ENCODE data around the gene CCDC141. TPM values are rescaled to one million over a fixed set of nuclear protein-coding genes. Genes with fewer than 3 reads are reported as not detected.
"Not testable (repeated sequence)": the region's sequence is repeated elsewhere in the genome, so short reads cannot be mapped to it uniquely, and the experiment has no call there.

CCDC141 gene
- total and polyA plus RNA-seq, 3 experiments from 2014 or later, result 1.6 to 3.9 (median 2.1) TPM

DNA sequence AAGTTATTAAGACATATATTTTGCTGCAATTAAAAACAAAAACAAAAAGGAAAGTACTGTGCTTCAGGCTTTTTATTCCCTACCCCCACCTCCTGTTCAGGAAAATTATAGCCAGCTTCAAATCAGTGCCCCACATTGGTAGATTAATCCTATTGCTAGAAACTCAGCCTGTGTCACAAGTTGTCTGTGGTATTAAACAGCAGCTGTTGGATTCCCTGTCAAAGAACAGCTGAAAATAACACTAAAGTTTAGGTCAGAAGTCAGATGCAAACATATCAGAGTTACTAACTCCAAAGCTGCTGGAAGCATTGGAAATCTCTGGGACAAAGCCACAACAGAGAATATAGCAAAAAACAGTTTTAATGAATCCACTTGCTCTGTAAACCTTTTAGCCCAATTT, 818 bp upstream of the CCDC141 start:
- ChIA-PET POLR2A (no interaction called here), CTCF (no interaction called here)
- Mint-ChIP-seq H3K4me1 (peaks cover 22 to 48% (median 39%) of the 10 kb centered on the region in 3 donors), H3K9me3 (peaks cover 0 to 4% (median 0%) of the 10 kb centered on the region in 5 donors), H3K4me3 (peak overlapping the region in 4 of 7 donors; percentile 5 to 43 (median 26)), H3K36me3 (peaks cover 0 to 2% (median 0%) of the 10 kb centered on the region in 3 donors), H3K27me3 (peaks cover 0 to 3% of the 10 kb centered on the region in 2 donors), H3K27ac (no peak overlapping the region)
- no peaks in the 10 kb centered on the region for H3K27me3 ChIP-seq (ENCODE audit: insufficient read depth, low read length, poor library complexity, severe bottlenecking)
- H3K27ac ChIP-seq (ENCODE audit: low read depth, low read length), result no peak overlapping the region
- H3K4me1 ChIP-seq (ENCODE audit: insufficient read depth, low read length), result peaks cover 19% of the 10 kb centered on the region
- no peaks in the 10 kb centered on the region for H3K9me3 ChIP-seq (ENCODE audit: low read length)
- no peak overlapping the region for H3K4me3 ChIP-seq (ENCODE audit: low read length)
- no peak for DNase-seq
- H3K36me3 ChIP-seq (ENCODE audit: insufficient read depth, low read length), result no peaks in the 10 kb centered on the region

DNA sequence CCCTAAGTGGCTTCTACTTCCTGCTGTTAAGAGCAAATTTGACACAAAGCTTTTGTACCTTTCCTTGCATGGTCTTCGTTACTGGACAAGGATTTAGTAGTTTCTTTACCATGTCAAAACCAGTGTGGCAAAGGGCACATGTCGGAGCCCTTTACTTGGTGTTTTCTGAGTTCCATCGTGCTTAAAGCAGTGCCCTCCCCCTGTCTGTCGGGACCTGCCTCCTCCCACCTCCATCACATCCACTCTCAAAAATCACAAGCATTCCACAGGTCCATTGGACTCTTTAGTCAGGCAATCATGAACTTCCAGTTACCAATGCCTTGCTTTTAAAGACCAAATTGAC, 763 bp downstream of the CCDC141 start:
- ChIA-PET POLR2A (interaction anchor here (0.6 to 1.2 kb wide), 2 partner anchors 17 to 68 kb away, joined by 4 read pairs; no protein-coding TSS in a partner anchor), CTCF (interaction anchor here (0.8 kb wide), 1 partner anchor 29 kb away, joined by 4 read pairs; no protein-coding TSS in a partner anchor)
- peaks cover 0 to 6% (median 0%) of the 10 kb centered on the region in 5 donors for H3K9me3 Mint-ChIP-seq
- Histone ChIP-seq H3K9me3 (ENCODE audit: low read length) (no peaks in the 10 kb centered on the region), H3K4me1 (ENCODE audit: insufficient read depth, low read length) (peaks cover 24% of the 10 kb centered on the region), H3K27ac (ENCODE audit: low read depth, low read length) (no peak overlapping the region), H3K36me3 (ENCODE audit: insufficient read depth, low read length) (no peaks in the 10 kb centered on the region), H3K4me3 (ENCODE audit: low read length) (peak overlapping the region; percentile 62), H3K27me3 (ENCODE audit: insufficient read depth, low read length, poor library complexity, severe bottlenecking) (no peaks in the 10 kb centered on the region)
- H3K4me1 Mint-ChIP-seq, result peaks cover 30 to 61% (median 49%) of the 10 kb centered on the region in 3 donors
- peak overlapping the region; percentile 82 to 92 (median 88) for H3K4me3 Mint-ChIP-seq
- H3K27me3 Mint-ChIP-seq, result peaks cover 0 to 1% of the 10 kb centered on the region in 2 donors
- peak in 2 of 5 donors; percentile 7 to 29 for DNase-seq
- peaks cover 0 to 3% (median 0%) of the 10 kb centered on the region in 3 donors for H3K36me3 Mint-ChIP-seq
- H3K27ac Mint-ChIP-seq, result peak overlapping the region in 7 of 8 donors; percentile 4 to 85 (median 15)

DNA sequence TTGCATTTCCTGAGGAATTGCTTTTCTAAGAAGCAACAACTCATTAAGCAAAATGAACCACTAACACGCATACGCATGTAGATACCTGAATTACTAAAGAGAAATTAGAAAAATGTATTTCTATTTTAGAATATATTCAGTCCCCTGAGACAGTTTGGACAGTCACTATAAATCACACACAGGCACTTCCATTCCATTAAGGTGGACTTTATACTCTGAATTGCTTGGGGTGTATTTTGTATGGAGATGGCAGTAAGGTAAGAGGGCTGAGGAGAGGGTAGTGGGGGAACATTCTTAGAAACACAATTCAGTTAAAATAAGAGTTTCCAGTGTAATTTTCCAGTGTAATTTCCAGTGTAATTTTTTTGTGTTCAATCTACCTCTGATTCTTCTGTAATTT, 1.8 kb downstream of the CCDC141 start:
- H3K4me1 Mint-ChIP-seq, result peaks cover 31 to 69% (median 59%) of the 10 kb centered on the region in 3 donors
- H3K27ac Mint-ChIP-seq, result peak overlapping the region in 3 of 8 donors; percentile 41 to 80 (median 64)
- no peaks in the 10 kb centered on the region for H3K9me3 ChIP-seq (ENCODE audit: low read length)
- H3K4me3 ChIP-seq (ENCODE audit: low read length), result peak overlapping the region; percentile 62
- peaks cover 0 to 1% of the 10 kb centered on the region in 2 donors for H3K27me3 Mint-ChIP-seq
- POLR2A ChIA-PET, result no interaction called here
- no peak for DNase-seq
- no peaks in the 10 kb centered on the region for H3K36me3 ChIP-seq (ENCODE audit: insufficient read depth, low read length)
- CTCF ChIA-PET, result no interaction called here
- H3K27me3 ChIP-seq (ENCODE audit: insufficient read depth, low read length, poor library complexity, severe bottlenecking), result no peaks in the 10 kb centered on the region
- no peak overlapping the region for H3K27ac ChIP-seq (ENCODE audit: low read depth, low read length)
- H3K4me3 Mint-ChIP-seq, result peak overlapping the region in 5 of 7 donors; percentile 25 to 90 (median 88)
- H3K9me3 Mint-ChIP-seq, result peaks cover 0 to 8% (median 0%) of the 10 kb centered on the region in 5 donors
- H3K36me3 Mint-ChIP-seq, result peaks cover 0 to 3% (median 2%) of the 10 kb centered on the region in 3 donors
- peaks cover 24% of the 10 kb centered on the region for H3K4me1 ChIP-seq (ENCODE audit: insufficient read depth, low read length)

DNA sequence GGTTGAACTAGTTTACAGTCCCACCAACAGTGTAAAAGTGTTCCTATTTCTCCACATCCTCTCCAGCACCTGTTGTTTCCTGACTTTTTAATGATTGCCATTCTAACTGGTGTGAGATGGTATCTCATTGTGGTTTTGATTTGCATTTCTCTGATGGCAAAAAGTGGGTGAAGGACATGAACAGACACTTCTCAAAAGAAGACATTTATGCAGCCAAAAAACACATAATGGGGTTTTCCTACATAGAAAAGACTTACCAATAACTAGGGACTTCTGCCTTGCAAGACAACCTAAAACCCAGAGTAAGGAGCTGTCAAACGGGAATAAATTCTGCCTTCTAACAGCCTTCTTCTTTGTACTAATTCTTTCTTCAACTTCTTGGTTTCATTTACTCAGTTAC, 4.3 kb downstream of the CCDC141 start:
- H3K36me3 ChIP-seq (ENCODE audit: insufficient read depth, low read length); H3K36me3 Mint-ChIP-seq; POLR2A ChIA-PET; H3K27ac Mint-ChIP-seq; CTCF ChIA-PET; H3K4me3 ChIP-seq (ENCODE audit: low read length); H3K27me3 Mint-ChIP-seq; H3K4me3 Mint-ChIP-seq; DNase-seq; H3K27ac ChIP-seq (ENCODE audit: low read depth, low read length); H3K27me3 ChIP-seq (ENCODE audit: insufficient read depth, low read length, poor library complexity, severe bottlenecking); H3K9me3 ChIP-seq (ENCODE audit: low read length); H3K9me3 Mint-ChIP-seq: not testable (repeated sequence)
- H3K4me1 Mint-ChIP-seq, result peaks cover 33 to 74% (median 57%) of the 10 kb centered on the region in 3 donors
- peaks cover 23% of the 10 kb centered on the region for H3K4me1 ChIP-seq (ENCODE audit: insufficient read depth, low read length)

DNA sequence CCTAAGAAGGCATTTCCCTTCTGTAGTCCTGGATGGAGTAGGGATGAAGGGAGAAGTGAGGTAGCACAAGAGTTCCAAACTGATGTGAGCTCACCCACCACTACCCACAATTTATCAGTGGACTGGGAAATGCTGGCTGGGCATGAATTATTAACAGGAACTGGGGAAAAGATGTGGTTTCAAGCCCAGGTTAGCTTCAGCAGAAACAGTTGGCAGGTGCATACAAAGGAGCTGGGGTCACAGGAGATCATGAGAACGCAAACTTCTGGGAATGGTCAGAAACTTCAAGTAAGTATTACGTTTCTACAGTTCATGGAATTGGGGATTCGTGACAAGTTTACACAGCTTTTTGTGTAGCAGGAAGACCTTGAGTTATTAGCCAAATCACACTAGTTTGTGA, 5.4 kb downstream of the CCDC141 start:
- POLR2A ChIA-PET, result interaction anchor here (0.7 kb wide), 1 partner anchor 13 kb away, joined by 5 read pairs; no protein-coding TSS in a partner anchor
- DNase-seq, result no peak
- Histone ChIP-seq H3K27me3 (ENCODE audit: insufficient read depth, low read length, poor library complexity, severe bottlenecking) (no peaks in the 10 kb centered on the region), H3K4me3 (ENCODE audit: low read length) (peak overlapping the region; percentile 21), H3K4me1 (ENCODE audit: insufficient read depth, low read length) (peaks cover 21% of the 10 kb centered on the region), H3K36me3 (ENCODE audit: insufficient read depth, low read length) (no peaks in the 10 kb centered on the region), H3K27ac (ENCODE audit: low read depth, low read length) (no peak overlapping the region), H3K9me3 (ENCODE audit: low read length) (no peaks in the 10 kb centered on the region)
- Mint-ChIP-seq H3K27me3 (no peaks in the 10 kb centered on the region), H3K36me3 (peaks cover 0 to 5% (median 1%) of the 10 kb centered on the region in 3 donors), H3K4me1 (peaks cover 27 to 66% (median 50%) of the 10 kb centered on the region in 3 donors), H3K4me3 (peak overlapping the region in 5 of 7 donors; percentile 13 to 70 (median 29)), H3K9me3 (peaks cover 0 to 8% (median 0%) of the 10 kb centered on the region in 5 donors), H3K27ac (peak overlapping the region in 2 of 8 donors; percentile 17 to 83)
- CTCF ChIA-PET, result no interaction called here

DNA sequence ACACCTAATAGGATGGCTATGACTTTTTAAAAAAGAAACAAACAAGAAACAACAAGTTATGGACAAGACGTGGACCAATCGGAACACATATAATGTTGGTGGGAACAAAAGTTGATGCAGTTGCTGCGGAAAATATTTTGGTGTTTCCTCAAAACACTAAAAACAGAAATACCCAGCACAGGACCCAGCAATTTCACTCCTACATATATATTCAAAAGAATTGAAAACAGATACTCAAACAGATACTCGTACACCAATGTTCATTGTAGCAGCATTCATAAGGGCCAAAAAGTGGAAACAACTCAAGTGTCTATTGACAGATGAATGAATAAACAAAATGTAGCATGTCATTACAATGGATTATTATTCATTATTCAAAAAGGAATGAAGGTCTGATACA, 12.1 kb downstream of the CCDC141 start:
- H3K27ac ChIP-seq (ENCODE audit: low read depth, low read length), result no peak overlapping the region
- CTCF ChIA-PET, result no interaction called here
- no peaks in the 10 kb centered on the region for H3K27me3 ChIP-seq (ENCODE audit: insufficient read depth, low read length, poor library complexity, severe bottlenecking)
- H3K4me1 Mint-ChIP-seq, result peaks cover 2 to 21% (median 10%) of the 10 kb centered on the region in 3 donors
- H3K27me3 Mint-ChIP-seq, result no peaks in the 10 kb centered on the region
- no peak overlapping the region for H3K4me3 ChIP-seq (ENCODE audit: low read length)
- H3K36me3 ChIP-seq (ENCODE audit: insufficient read depth, low read length), result no peaks in the 10 kb centered on the region
- no peak overlapping the region for H3K4me3 Mint-ChIP-seq
- peak overlapping the region in 2 of 8 donors; percentile 28 to 40 for H3K27ac Mint-ChIP-seq
- H3K9me3 Mint-ChIP-seq, result peaks cover 0 to 4% (median 2%) of the 10 kb centered on the region in 5 donors
- H3K36me3 Mint-ChIP-seq, result peaks cover 0 to 4% (median 3%) of the 10 kb centered on the region in 3 donors
- H3K4me1 ChIP-seq (ENCODE audit: insufficient read depth, low read length), result no peaks in the 10 kb centered on the region
- POLR2A ChIA-PET, result no interaction called here
- H3K9me3 ChIP-seq (ENCODE audit: low read length), result no peaks in the 10 kb centered on the region
- DNase-seq, result no peak

DNA sequence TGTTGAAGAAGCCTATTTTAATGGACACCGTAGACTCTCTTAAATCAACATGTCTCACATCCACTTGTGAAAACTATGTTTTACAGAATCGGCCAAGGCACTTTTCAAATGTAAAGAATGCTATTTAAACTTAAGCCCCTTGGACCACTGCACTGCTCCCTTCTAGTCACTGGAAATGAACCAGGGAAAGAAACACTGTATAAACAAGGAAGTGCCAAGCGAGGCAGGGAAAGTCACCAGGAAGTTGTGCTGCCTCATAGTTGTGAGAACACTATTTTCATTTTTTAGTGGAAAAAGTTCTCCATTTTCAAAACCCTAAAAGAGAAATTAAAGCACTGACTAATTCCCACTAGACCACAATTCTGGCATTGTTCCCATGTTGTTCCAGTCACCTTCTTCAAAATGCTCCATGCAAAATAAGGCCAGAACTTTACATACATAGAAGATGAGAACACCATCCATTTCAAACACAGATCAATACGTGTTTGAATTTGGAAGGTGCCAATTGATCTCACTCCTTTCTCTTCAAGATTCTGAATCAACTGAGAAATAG, 13.5 kb downstream of the CCDC141 start:
- H3K27me3 ChIP-seq (ENCODE audit: insufficient read depth, low read length, poor library complexity, severe bottlenecking), result no peaks in the 10 kb centered on the region
- no peak overlapping the region for H3K27ac ChIP-seq (ENCODE audit: low read depth, low read length)
- peaks cover 0 to 4% (median 3%) of the 10 kb centered on the region in 3 donors for H3K36me3 Mint-ChIP-seq
- H3K4me1 ChIP-seq (ENCODE audit: insufficient read depth, low read length), result peaks cover 10% of the 10 kb centered on the region
- no peaks in the 10 kb centered on the region for H3K27me3 Mint-ChIP-seq
- no peaks in the 10 kb centered on the region for H3K9me3 ChIP-seq (ENCODE audit: low read length)
- peaks cover 13 to 32% (median 24%) of the 10 kb centered on the region in 3 donors for H3K4me1 Mint-ChIP-seq
- H3K4me3 ChIP-seq (ENCODE audit: low read length), result no peak overlapping the region
- H3K27ac Mint-ChIP-seq, result no peak overlapping the region
- H3K9me3 Mint-ChIP-seq, result peaks cover 0 to 4% (median 2%) of the 10 kb centered on the region in 5 donors
- POLR2A ChIA-PET, result no interaction called here
- H3K4me3 Mint-ChIP-seq, result no peak overlapping the region
- H3K36me3 ChIP-seq (ENCODE audit: insufficient read depth, low read length), result no peaks in the 10 kb centered on the region
- no peak for DNase-seq
- CTCF ChIA-PET, result no interaction called here

DNA sequence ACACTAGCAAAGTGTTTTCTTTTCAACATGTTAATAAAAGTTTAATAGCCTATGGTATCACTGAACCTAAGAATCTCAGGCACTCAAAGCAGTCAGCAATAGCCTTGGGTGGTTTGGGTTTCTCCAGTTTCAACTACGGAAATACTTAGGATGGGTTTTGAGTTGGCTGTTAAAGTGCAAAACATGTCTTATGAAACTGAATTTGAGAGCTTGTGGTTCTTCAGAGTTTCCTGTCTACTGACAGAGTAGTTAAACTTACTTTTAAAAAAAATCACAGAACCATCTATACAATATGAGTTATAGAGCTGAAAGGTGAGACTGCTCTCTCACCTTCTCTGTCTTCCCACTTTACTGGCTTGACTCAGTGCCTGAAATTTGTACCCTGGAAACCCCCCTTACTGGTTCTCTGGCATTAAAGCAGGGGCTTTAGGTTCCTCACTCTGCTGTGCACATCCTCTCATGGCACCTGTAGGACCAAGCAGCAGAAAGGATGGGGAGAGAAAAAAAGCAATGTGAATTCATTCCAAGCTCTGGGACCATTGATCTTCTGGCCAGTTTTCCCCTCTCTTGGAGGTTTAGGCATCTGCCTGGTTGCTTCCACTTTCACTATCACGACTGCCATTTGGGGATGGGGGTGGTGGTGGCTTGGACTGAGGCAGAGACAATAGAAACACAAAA, 18.1 kb downstream of the CCDC141 start:
- POLR2A ChIA-PET, result interaction anchor here (1.0 to 1.3 kb wide), 2 partner anchors 13 to 17 kb away, joined by 4 to 5 read pairs; no protein-coding TSS in a partner anchor
- Mint-ChIP-seq H3K27me3 (no peaks in the 10 kb centered on the region), H3K4me3 (peak overlapping the region; percentile 70 to 89 (median 76)), H3K27ac (peak overlapping the region; percentile 68 to 91 (median 87)), H3K36me3 (peaks cover 3 to 12% (median 4%) of the 10 kb centered on the region in 3 donors), H3K9me3 (peaks cover 6 to 14% (median 13%) of the 10 kb centered on the region in 5 donors), H3K4me1 (peaks cover 19 to 27% (median 21%) of the 10 kb centered on the region in 3 donors)
- H3K4me3 ChIP-seq (ENCODE audit: low read length), result peak overlapping the region; percentile 40
- CTCF ChIA-PET, result interaction anchor here (3.1 kb wide), 1 partner anchor 12 kb away, joined by 12 read pairs; no protein-coding TSS in a partner anchor
- H3K27me3 ChIP-seq (ENCODE audit: insufficient read depth, low read length, poor library complexity, severe bottlenecking), result no peaks in the 10 kb centered on the region
- peak overlapping the region; percentile 7 for H3K27ac ChIP-seq (ENCODE audit: low read depth, low read length)
- H3K36me3 ChIP-seq (ENCODE audit: insufficient read depth, low read length), result no peaks in the 10 kb centered on the region
- H3K4me1 ChIP-seq (ENCODE audit: insufficient read depth, low read length), result peaks cover 18% of the 10 kb centered on the region
- DNase-seq, result peak in 2 of 5 donors; percentile 30 to 64
- no peaks in the 10 kb centered on the region for H3K9me3 ChIP-seq (ENCODE audit: low read length)

Measured in CD8-positive, alpha-beta memory T cell (primary cell).